Neural cell (in vitro differentiated cells): ENCODE results near the gene SLITRK1. TPM values are rescaled to one million over a fixed set of nuclear protein-coding genes. Genes with fewer than 3 reads are reported as not detected.

Experiments used
- H2AFZ ChIP-seq: fragments of 200-600, 300-800 bp; sonication (generic), shearing (Covaris generic); 2 replicates; pipeline ENCODE4 v1.6.0; 2014; ENCODE audit warnings: low read depth, mild to moderate bottlenecking, antibody characterized with exemption, low read length, moderate library complexity
- H3F3A ChIP-seq: fragments of 200-600 bp; shearing (Covaris generic); 2 replicates; pipeline ENCODE4 v1.6.1; 2016; ENCODE audit warnings: mild to moderate bottlenecking, moderate library complexity, mixed read lengths, antibody characterized with exemption, low read length; ENCODE audit not compliant: insufficient read depth, poor library complexity, severe bottlenecking
- H3K27ac ChIP-seq: fragments of 200-600, 300-800 bp; sonication (generic), shearing (Covaris generic); 2 replicates; pipeline ENCODE4 v1.5.1; 2014; ENCODE audit warnings: mild to moderate bottlenecking, low read length, moderate library complexity
- H3K27me3 ChIP-seq: fragments of 300-800, 200-600 bp; sonication (generic), shearing (Covaris generic); 2 replicates; pipeline ENCODE4 v1.6.0; 2014; ENCODE audit warnings: mild to moderate bottlenecking, low read depth, low read length, moderate library complexity; ENCODE audit not compliant: insufficient read depth
- H3K36me3 ChIP-seq: fragments of 300-800, 200-600 bp; sonication (generic), shearing (Covaris generic); 2 replicates; pipeline ENCODE4 v1.5.1; 2014; ENCODE audit warnings: mild to moderate bottlenecking, antibody characterized with exemption, low read length, moderate library complexity; ENCODE audit not compliant: insufficient read depth
- H3K4me2 ChIP-seq: fragments of 300-800, 200-600 bp; sonication (generic), shearing (Covaris generic); 2 replicates; pipeline ENCODE4 v1.6.0; 2014; ENCODE audit warnings: mild to moderate bottlenecking, low read length
- H3K4me3 ChIP-seq: fragments of 300-800, 200-600 bp; sonication (generic), shearing (Covaris generic); 2 replicates; pipeline ENCODE4 v1.5.1; 2014; ENCODE audit warnings: mild to moderate bottlenecking, low read length, moderate library complexity
- H3K79me2 ChIP-seq: fragments of 200-600 bp; shearing (Covaris generic); replicated peaks from 2 replicates; pipeline ENCODE4 v1.6.0; 2014; ENCODE audit warnings: mild to moderate bottlenecking, low read length, moderate library complexity; ENCODE audit not compliant: insufficient read depth
- H3K9ac ChIP-seq: fragments of 300-800, 200-600 bp; sonication (generic), shearing (Covaris generic); 2 replicates; pipeline ENCODE4 v1.6.1; 2016; ENCODE audit warnings: mild to moderate bottlenecking, low read length, mixed read lengths
- H3K9me2 ChIP-seq: fragments of 200-600 bp; shearing (Covaris generic); 2 replicates; pipeline ENCODE4 v1.6.1; 2016; ENCODE audit warnings: mild to moderate bottlenecking, low read length, mixed read lengths; ENCODE audit not compliant: insufficient read depth
- H3K9me3 ChIP-seq: fragments of 200-600, 300-800 bp; sonication (generic), shearing (Covaris generic); 2 replicates; pipeline ENCODE4 v1.6.1; 2016; ENCODE audit warnings: mild to moderate bottlenecking, mixed run types, low read length, moderate library complexity, mixed read lengths
- H4K20me1 ChIP-seq: fragments of 200-600 bp; shearing (Covaris generic); 2 replicates; pipeline ENCODE4 v1.6.1; 2016; ENCODE audit warnings: mild to moderate bottlenecking, mixed run types; ENCODE audit not compliant: insufficient read depth
- EP300 ChIP-seq: fragments of 450-650 bp; conservative IDR thresholded peaks from 2 replicates; pipeline ENCODE4 v1.6.1; 2014; ENCODE audit warnings: antibody characterized with exemption, mild to moderate bottlenecking, moderate library complexity; ENCODE audit not compliant: poor library complexity, severe bottlenecking
- EZH2 ChIP-seq: fragments of 200-600, 300-800 bp; shearing (Covaris generic), sonication (generic); IDR thresholded peaks from 2 replicates; pipeline ENCODE4 v1.6.1; 2014; ENCODE audit warnings: antibody characterized with exemption, low read length, borderline replicate concordance, mild to moderate bottlenecking; ENCODE audit not compliant: insufficient read depth, poor library complexity, severe bottlenecking
- MXI1 ChIP-seq: fragments of 450-650 bp; conservative IDR thresholded peaks from 2 replicates; pipeline ENCODE4 v1.6.1; 2014; ENCODE audit warnings: antibody characterized with exemption, mild to moderate bottlenecking; ENCODE audit not compliant: poor library complexity, severe bottlenecking
- POLR2AphosphoS5 ChIP-seq: IDR thresholded peaks from 2 replicates; pipeline ENCODE4 v1.6.1; 2012
- RAD21 ChIP-seq: fragments of 450-650 bp; conservative IDR thresholded peaks from 2 replicates; pipeline ENCODE4 v1.6.1; 2014; ENCODE audit warnings: antibody characterized with exemption, mild to moderate bottlenecking, moderate library complexity
- SMC3 ChIP-seq: fragments of 450-650 bp; conservative IDR thresholded peaks from 2 replicates; pipeline ENCODE4 v1.6.1; 2014; ENCODE audit warnings: antibody characterized with exemption, mild to moderate bottlenecking, moderate library complexity; ENCODE audit not compliant: poor library complexity
- TAF1 ChIP-seq: IDR thresholded peaks from 2 replicates; pipeline ENCODE4 v1.6.1; 2012; ENCODE audit warnings: low read depth
- polyA plus RNA-seq: library from polyadenylated mRNA; depleted of rRNA; stranded (reverse); fragments of >200 nt; gene quantifications from 2 replicates; pipeline ENCODE4 v1.2.3, GENCODE V29; 2014
- TF ChIP-seq, protein P1 (sequence below): fragments of 450-650 bp; IDR thresholded peaks from 2 replicates; pipeline ENCODE4 v1.5.1; 2014; ENCODE audit warnings: antibody characterized with exemption, mild to moderate bottlenecking, moderate library complexity; ENCODE audit not compliant: poor library complexity, severe bottlenecking
- TF ChIP-seq, protein P2 (sequence below): IDR thresholded peaks from 2 replicates; pipeline ENCODE4 v1.6.1; 2012; ENCODE audit warnings: borderline replicate concordance

SLITRK1 gene
- polyA plus RNA-seq, 1 donor from 2014 or later: 14.8 TPM

DNA sequence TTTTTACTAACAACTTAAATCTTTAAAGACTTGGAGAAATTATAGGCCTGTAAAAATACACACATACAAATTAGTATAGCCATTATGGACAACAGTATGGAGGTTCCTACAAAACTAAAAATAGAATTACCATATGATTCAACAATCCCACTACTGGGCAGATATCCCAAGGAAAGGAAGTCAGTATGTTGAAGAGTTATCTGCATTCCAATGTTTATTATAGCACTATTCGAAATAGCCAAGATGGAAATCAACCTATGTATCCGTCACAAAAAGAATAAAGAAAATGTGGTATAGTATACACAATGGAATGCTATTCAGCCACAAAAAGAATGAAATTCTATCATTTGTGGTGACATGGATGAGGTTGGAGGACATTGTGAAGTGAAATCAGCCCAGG, 37.2 kb downstream of the SLITRK1 start:
- Histone ChIP-seq H3K36me3 (no peaks in the 10 kb centered on the region), H3K27me3 (no peaks in the 10 kb centered on the region), H2AFZ (no peak overlapping the region), H3K79me2 (no peaks in the 10 kb centered on the region), H3K9me3 (no peaks in the 10 kb centered on the region), H4K20me1 (no peaks in the 10 kb centered on the region), H3K4me2 (no peak overlapping the region), H3K4me3 (no peak overlapping the region), H3K27ac (no peak overlapping the region), H3K9ac (no peak overlapping the region), H3F3A (no peaks in the 10 kb centered on the region), H3K9me2 (no peaks in the 10 kb centered on the region)
- no peak for TF ChIP-seq EP300
- no peak for TF ChIP-seq POLR2AphosphoS5
- TF ChIP-seq, protein P1, sequence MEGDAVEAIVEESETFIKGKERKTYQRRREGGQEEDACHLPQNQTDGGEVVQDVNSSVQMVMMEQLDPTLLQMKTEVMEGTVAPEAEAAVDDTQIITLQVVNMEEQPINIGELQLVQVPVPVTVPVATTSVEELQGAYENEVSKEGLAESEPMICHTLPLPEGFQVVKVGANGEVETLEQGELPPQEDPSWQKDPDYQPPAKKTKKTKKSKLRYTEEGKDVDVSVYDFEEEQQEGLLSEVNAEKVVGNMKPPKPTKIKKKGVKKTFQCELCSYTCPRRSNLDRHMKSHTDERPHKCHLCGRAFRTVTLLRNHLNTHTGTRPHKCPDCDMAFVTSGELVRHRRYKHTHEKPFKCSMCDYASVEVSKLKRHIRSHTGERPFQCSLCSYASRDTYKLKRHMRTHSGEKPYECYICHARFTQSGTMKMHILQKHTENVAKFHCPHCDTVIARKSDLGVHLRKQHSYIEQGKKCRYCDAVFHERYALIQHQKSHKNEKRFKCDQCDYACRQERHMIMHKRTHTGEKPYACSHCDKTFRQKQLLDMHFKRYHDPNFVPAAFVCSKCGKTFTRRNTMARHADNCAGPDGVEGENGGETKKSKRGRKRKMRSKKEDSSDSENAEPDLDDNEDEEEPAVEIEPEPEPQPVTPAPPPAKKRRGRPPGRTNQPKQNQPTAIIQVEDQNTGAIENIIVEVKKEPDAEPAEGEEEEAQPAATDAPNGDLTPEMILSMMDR: no peak
- TF ChIP-seq TAF1: no peak
- TF ChIP-seq MXI1: no peak
- no peak for TF ChIP-seq RAD21
- no peak for TF ChIP-seq SMC3
- no peak for TF ChIP-seq EZH2
- TF ChIP-seq, protein P2, sequence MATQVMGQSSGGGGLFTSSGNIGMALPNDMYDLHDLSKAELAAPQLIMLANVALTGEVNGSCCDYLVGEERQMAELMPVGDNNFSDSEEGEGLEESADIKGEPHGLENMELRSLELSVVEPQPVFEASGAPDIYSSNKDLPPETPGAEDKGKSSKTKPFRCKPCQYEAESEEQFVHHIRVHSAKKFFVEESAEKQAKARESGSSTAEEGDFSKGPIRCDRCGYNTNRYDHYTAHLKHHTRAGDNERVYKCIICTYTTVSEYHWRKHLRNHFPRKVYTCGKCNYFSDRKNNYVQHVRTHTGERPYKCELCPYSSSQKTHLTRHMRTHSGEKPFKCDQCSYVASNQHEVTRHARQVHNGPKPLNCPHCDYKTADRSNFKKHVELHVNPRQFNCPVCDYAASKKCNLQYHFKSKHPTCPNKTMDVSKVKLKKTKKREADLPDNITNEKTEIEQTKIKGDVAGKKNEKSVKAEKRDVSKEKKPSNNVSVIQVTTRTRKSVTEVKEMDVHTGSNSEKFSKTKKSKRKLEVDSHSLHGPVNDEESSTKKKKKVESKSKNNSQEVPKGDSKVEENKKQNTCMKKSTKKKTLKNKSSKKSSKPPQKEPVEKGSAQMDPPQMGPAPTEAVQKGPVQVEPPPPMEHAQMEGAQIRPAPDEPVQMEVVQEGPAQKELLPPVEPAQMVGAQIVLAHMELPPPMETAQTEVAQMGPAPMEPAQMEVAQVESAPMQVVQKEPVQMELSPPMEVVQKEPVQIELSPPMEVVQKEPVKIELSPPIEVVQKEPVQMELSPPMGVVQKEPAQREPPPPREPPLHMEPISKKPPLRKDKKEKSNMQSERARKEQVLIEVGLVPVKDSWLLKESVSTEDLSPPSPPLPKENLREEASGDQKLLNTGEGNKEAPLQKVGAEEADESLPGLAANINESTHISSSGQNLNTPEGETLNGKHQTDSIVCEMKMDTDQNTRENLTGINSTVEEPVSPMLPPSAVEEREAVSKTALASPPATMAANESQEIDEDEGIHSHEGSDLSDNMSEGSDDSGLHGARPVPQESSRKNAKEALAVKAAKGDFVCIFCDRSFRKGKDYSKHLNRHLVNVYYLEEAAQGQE: no peak

DNA sequence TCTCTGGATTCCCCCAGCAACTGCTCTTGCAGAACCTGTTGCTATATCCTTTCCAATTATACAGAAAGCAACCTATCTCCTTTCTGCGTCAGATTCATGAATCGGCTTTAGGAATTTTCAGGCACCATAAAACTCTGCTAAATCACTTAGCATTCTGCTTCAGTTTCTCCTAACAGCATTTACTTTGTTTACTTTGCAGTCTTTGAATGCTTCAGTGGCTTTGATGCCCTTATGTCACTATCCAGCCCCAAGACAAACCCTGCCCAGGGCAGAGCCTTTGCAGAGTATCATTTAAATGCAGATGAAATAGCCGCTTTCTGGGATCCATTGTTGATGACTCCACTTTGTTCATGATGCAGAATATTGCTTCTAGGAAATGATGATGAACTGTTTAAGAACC, 43.1 kb downstream of the SLITRK1 start:
- no peak overlapping the region for H3K27ac ChIP-seq

More for the DNA sequence above, 43.1 kb downstream of the SLITRK1 start:
- Histone ChIP-seq H3K9me2 (no peaks in the 10 kb centered on the region), H2AFZ (no peak overlapping the region), H3K79me2 (peaks cover 9% of the 10 kb centered on the region), H3K36me3 (no peaks in the 10 kb centered on the region), H3K4me3 (no peak overlapping the region), H3F3A (no peaks in the 10 kb centered on the region), H4K20me1 (no peaks in the 10 kb centered on the region), H3K9ac (no peak overlapping the region), H3K27me3 (no peaks in the 10 kb centered on the region), H3K9me3 (no peaks in the 10 kb centered on the region), H3K4me2 (no peak overlapping the region)
- TF ChIP-seq POLR2AphosphoS5: no peak
- TF ChIP-seq EZH2: no peak
- TF ChIP-seq TAF1: no peak
- TF ChIP-seq, protein P2: no peak
